K562 (cell line): ENCODE data around the gene PRKAG1. TPM values are rescaled to one million over a fixed set of nuclear protein-coding genes. Genes with fewer than 3 reads are reported as not detected.

Experiments
- CBX2 ChIP-seq: fragments of 200-600 bp; sonication (generic); IDR thresholded peaks from one replicate; pipeline ENCODE4 v1.6.1; 2012; ENCODE audit warnings: mild to moderate bottlenecking, low read length, inconsistent platforms; ENCODE audit not compliant: insufficient read depth, poor library complexity, severe bottlenecking
- FOXK2 ChIP-seq, 2 experiments: fragments of 450-650 bp; IDR thresholded peaks in 1 of 2; conservative IDR thresholded peaks in 1 of 2; 2 replicates each; pipeline ENCODE4 v1.6.1; 2016; ENCODE audit warnings: low read depth in 2 of 2, mild to moderate bottlenecking in 1 of 2
- HDGF ChIP-seq: fragments of 450-650 bp; IDR thresholded peaks from 2 replicates; pipeline ENCODE4 v1.6.1; 2016
- HNRNPH1 ChIP-seq: fragments of 200-400 bp; formaldehyde crosslinking; optimal IDR thresholded peaks from 2 replicates; pipeline ENCODE3; 2017; ENCODE audit warnings: low read depth, mild to moderate bottlenecking, low read length, moderate library complexity
- ILK ChIP-seq: fragments of 450-650 bp; IDR thresholded peaks from 2 replicates; pipeline ENCODE4 v1.6.1; 2016; ENCODE audit warnings: missing genetic modification characterization, low read depth, mild to moderate bottlenecking, missing compliant biosample characterization, moderate library complexity, borderline replicate concordance
- RBBP5 ChIP-seq: fragments of 200-600 bp; sonication (generic); IDR thresholded peaks from 2 replicates; pipeline ENCODE4 v1.6.1; 2012; ENCODE audit warnings: borderline replicate concordance, mild to moderate bottlenecking, low read length, control low read depth, inconsistent platforms; ENCODE audit not compliant: insufficient read depth, poor library complexity, severe bottlenecking
- TARDBP ChIP-seq: fragments of 450-650 bp; IDR thresholded peaks from 2 replicates; pipeline ENCODE4 v1.6.1; 2016
- ZNF347 ChIP-seq: fragments of 450-650 bp; formaldehyde crosslinking; IDR thresholded peaks from 2 replicates; pipeline ENCODE4 v1.4.0; 2020; ENCODE audit warnings: low read depth, mild to moderate bottlenecking, moderate library complexity
- ZNF444 ChIP-seq: fragments of 250-450 bp; sonication (Bioruptor Pico); IDR thresholded peaks from 2 replicates; pipeline ENCODE4 v1.4.0; 2020; ENCODE audit warnings: mild to moderate bottlenecking, moderate library complexity
- polyA plus RNA-seq, 8 experiments: library from polyadenylated mRNA; depleted of rRNA in 4 of 8; stranded (reverse) in 5 of 8; unstranded in 3 of 8; fragments of >200 nt; fragmentation: Nextera tagmentation in 2 of 8; fragmentation: Illumina TruSeq in 1 of 8; extraction: Ambion mirVana in 2 of 8; extraction: Trizol in 1 of 8; gene quantifications; 2 replicates each; pipeline versions ENCODE4 v1.2.1 to v1.2.3, GENCODE V29; 2011 to 2014; ENCODE audit warnings: inconsistent platforms in 1 of 8, missing spikeins in 1 of 8
- total RNA-seq, 7 experiments: library from RNA; depleted of rRNA in 6 of 7; stranded (reverse); fragments of >200 nt in 6 of 7; fragmentation: Illumina TruSeq in 2 of 7; extraction: Trizol in 2 of 7; gene quantifications; 2 replicates each; pipeline versions ENCODE4 v1.2.1 to v1.2.3, GENCODE V29; 2011 to 2021; ENCODE audit warnings: low replicate concordance in 1 of 7
- TF ChIP-seq, protein P1 (sequence below): fragments of 450-650 bp; IDR thresholded peaks from 2 replicates; pipeline ENCODE4 v1.6.1; 2016; ENCODE audit warnings: low read depth
- TF ChIP-seq, protein P2 (sequence below): fragments of 450-650 bp; formaldehyde crosslinking; IDR thresholded peaks from 2 replicates; pipeline ENCODE4 v1.4.0; 2020; ENCODE audit warnings: mild to moderate bottlenecking, moderate library complexity

The PRKAG1 gene
- total and polyA plus RNA-seq, 9 of the 15 experiments (the other 6 are each of a cell fraction or from before 2014, with no cell fraction given), result 51.1 to 126 (median 79.1) TPM

DNA sequence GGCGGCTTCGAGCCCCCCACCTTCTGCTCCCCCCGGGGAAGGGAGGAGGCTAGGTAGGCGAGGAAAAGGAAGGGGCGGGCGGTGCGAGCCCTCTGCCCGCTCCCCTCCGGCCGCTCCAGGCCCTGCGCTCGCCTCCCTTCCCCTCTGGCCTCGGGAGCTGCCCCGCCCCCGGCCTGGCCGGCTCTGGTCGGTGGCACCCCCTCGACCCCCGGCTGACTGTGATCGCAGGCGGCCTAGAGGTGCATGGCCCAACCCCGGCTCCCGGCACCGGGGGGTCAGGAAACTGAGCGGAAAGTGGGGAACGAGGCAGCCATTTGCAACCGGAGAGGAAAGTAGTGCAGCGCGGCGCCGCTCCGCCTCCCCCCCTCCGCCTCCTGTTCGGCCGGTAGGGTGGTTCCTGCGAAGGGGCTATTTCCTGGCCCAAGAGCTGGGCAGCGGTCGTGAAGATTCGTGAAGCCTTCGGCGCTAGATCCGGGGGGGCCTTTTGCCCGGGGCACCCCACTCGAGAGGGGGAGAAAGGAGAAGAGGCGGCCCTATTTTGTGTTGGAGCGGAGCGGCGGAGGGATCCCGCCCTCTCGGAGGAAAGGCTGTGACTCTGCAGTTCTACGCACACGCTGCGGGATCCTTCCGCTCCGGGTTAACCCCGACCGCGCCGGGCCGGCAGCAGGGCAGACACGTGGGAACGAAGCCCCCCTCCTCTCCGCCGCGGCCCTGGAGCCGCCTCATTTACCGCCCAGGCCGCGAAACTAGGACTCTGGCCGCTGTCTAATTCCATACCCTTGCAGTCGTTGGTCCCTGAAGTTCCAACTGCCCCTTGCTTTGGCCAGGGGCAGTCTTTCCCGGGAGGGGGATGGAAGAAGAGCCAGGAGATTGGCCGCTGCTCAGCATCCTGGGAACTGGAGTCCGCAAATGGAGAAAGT is 41.9 kb upstream of the PRKAG1 start, which contains the start of gene KMT2D (continued):
- TF ChIP-seq, protein P1, sequence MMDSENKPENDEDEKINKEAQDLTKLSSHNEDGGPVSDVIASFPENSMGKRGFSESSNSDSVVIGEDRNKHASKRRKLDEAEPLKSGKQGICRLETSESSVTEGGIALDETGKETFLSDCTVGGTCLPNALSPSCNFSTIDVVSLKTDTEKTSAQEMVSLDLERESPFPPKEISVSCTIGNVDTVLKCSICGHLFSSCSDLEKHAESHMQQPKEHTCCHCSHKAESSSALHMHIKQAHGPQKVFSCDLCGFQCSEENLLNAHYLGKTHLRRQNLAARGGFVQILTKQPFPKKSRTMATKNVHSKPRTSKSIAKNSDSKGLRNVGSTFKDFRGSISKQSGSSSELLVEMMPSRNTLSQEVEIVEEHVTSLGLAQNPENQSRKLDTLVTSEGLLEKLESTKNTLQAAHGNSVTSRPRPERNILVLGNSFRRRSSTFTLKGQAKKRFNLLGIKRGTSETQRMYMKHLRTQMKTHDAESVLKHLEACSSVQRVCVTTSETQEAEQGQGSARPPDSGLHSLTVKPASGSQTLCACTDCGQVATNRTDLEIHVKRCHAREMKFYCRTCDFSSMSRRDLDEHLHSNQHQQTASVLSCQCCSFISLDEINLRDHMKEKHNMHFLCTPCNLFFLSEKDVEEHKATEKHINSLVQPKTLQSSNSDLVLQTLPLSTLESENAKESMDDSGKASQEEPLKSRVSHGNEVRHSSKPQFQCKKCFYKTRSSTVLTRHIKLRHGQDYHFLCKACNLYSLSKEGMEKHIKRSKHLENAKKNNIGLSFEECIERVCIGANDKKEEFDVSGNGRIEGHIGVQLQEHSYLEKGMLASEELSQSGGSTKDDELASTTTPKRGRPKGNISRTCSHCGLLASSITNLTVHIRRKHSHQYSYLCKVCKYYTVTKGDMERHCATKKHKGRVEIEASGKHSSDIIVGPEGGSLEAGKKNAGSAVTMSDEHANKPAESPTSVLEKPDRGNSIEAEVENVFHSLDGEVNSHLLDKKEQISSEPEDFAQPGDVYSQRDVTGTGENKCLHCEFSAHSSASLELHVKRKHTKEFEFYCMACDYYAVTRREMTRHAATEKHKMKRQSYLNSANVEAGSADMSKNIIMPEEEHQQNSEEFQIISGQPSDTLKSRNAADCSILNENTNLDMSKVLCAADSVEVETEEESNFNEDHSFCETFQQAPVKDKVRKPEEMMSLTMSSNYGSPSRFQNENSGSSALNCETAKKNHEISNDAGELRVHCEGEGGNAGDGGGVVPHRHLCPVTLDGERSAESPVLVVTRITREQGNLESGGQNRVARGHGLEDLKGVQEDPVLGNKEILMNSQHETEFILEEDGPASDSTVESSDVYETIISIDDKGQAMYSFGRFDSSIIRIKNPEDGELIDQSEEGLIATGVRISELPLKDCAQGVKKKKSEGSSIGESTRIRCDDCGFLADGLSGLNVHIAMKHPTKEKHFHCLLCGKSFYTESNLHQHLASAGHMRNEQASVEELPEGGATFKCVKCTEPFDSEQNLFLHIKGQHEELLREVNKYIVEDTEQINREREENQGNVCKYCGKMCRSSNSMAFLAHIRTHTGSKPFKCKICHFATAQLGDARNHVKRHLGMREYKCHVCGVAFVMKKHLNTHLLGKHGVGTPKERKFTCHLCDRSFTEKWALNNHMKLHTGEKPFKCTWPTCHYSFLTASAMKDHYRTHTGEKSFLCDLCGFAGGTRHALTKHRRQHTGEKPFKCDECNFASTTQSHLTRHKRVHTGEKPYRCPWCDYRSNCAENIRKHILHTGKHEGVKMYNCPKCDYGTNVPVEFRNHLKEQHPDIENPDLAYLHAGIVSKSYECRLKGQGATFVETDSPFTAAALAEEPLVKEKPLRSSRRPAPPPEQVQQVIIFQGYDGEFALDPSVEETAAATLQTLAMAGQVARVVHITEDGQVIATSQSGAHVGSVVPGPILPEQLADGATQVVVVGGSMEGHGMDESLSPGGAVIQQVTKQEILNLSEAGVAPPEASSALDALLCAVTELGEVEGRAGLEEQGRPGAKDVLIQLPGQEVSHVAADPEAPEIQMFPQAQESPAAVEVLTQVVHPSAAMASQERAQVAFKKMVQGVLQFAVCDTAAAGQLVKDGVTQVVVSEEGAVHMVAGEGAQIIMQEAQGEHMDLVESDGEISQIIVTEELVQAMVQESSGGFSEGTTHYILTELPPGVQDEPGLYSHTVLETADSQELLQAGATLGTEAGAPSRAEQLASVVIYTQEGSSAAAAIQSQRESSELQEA, result no peak
- TF ChIP-seq, protein P2, sequence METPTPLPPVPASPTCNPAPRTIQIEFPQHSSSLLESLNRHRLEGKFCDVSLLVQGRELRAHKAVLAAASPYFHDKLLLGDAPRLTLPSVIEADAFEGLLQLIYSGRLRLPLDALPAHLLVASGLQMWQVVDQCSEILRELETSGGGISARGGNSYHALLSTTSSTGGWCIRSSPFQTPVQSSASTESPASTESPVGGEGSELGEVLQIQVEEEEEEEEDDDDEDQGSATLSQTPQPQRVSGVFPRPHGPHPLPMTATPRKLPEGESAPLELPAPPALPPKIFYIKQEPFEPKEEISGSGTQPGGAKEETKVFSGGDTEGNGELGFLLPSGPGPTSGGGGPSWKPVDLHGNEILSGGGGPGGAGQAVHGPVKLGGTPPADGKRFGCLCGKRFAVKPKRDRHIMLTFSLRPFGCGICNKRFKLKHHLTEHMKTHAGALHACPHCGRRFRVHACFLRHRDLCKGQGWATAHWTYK (CRISPR knock-in tag), result 0 out of 2 replicates have a peak, but pooled peaks have one; percentile 23
- TF ChIP-seq ILK (tag), result no peak
- no peak for TF ChIP-seq ZNF347 (CRISPR knock-in tag)
- TF ChIP-seq FOXK2 (conservative IDR thresholded peaks at IDR 0.05 in 1 of 2, IDR thresholded peaks at IDR 0.05 in 1 of 2; ENCODE audit: low read depth in 2 of 2), result peak in 1 of 2 experiments; percentile 46; a peak in 2 of 4 replicates
- 0 out of 2 replicates have a peak, but pooled peaks have one; percentile 70 for TF ChIP-seq TARDBP
- TF ChIP-seq ZNF444 (CRISPR knock-in tag), result no peak
- no peak for TF ChIP-seq HDGF
- TF ChIP-seq RBBP5, result peak; percentile 88
- no peak for TF ChIP-seq HNRNPH1
- no peak for TF ChIP-seq CBX2
